HepG2 (cell line): ENCODE measurements around the gene LTB4R. TPM values are rescaled to one million over a fixed set of nuclear protein-coding genes. Genes with fewer than 3 reads are reported as not detected.

Source experiments
- ATM ChIP-seq: fragments of 450-650 bp; IDR thresholded peaks from 2 replicates; pipeline ENCODE4 v1.7.1; 2017; ENCODE audit warnings: mild to moderate bottlenecking, borderline replicate concordance
- CHD4 ChIP-seq: fragments of 200-600 bp; sonication (generic); IDR thresholded peaks from 2 replicates; pipeline ENCODE4 v1.7.0; 2017; ENCODE audit warnings: mild to moderate bottlenecking, low read length, borderline replicate concordance
- CREM ChIP-seq, 2 experiments: sonication (generic) in 1 of 2; formaldehyde crosslinking in 1 of 2; IDR thresholded peaks; 2 replicates each; pipeline versions ENCODE4 v1.4.0 to v1.6.1; 2016 to 2020; ENCODE audit warnings: antibody characterized with exemption in 1 of 2, mild to moderate bottlenecking in 1 of 2, missing genetic modification reagents in 1 of 2
- ESRRA ChIP-seq: sonication (generic); formaldehyde crosslinking; IDR thresholded peaks from 2 replicates; pipeline ENCODE4 v1.5.1; 2020; ENCODE audit warnings: mild to moderate bottlenecking, low read depth, missing genetic modification reagents
- HMG20A ChIP-seq: IDR thresholded peaks from 2 replicates; pipeline ENCODE4 v1.6.1; 2016; ENCODE audit warnings: borderline replicate concordance
- NFYB ChIP-seq: sonication (generic); formaldehyde crosslinking; IDR thresholded peaks from 2 replicates; pipeline ENCODE4 v1.4.0; 2020; ENCODE audit warnings: missing genetic modification reagents
- SP5 ChIP-seq: IDR thresholded peaks from 2 replicates; pipeline ENCODE4 v1.6.1; 2016; ENCODE audit warnings: low read depth, borderline replicate concordance
- ZNF441 ChIP-seq: sonication (generic); formaldehyde crosslinking; IDR thresholded peaks from 2 replicates; pipeline ENCODE4 v1.7.0; 2021; ENCODE audit warnings: missing genetic modification reagents, borderline replicate concordance
- ZNF451 ChIP-seq: sonication (generic); formaldehyde crosslinking; IDR thresholded peaks from 2 replicates; pipeline ENCODE4 v1.5.0; 2020; ENCODE audit warnings: mild to moderate bottlenecking, missing genetic modification reagents
- ZNF547 ChIP-seq: sonication (generic); formaldehyde crosslinking; IDR thresholded peaks from 2 replicates; pipeline ENCODE4 v1.5.1; 2020; ENCODE audit warnings: mild to moderate bottlenecking, missing genetic modification reagents
- ZNF598 ChIP-seq: sonication (generic); formaldehyde crosslinking; IDR thresholded peaks from 2 replicates; pipeline ENCODE4 v1.5.1; 2020; ENCODE audit warnings: mild to moderate bottlenecking, missing genetic modification reagents, borderline replicate concordance
- ZNF720 ChIP-seq: sonication (generic); formaldehyde crosslinking; IDR thresholded peaks from 2 replicates; pipeline ENCODE4 v1.4.0; 2020; ENCODE audit warnings: missing genetic modification reagents
- ZSCAN22 ChIP-seq: sonication (generic); formaldehyde crosslinking; IDR thresholded peaks from 2 replicates; pipeline ENCODE4 v1.4.0; 2020; ENCODE audit warnings: mild to moderate bottlenecking, missing genetic modification reagents
- polyA plus RNA-seq, 8 experiments: library from polyadenylated mRNA; depleted of rRNA in 3 of 8; stranded (reverse) in 7 of 8; unstranded in 1 of 8; fragments of >200 nt; fragmentation: Illumina TruSeq in 4 of 8; extraction: Trizol in 4 of 8; gene quantifications; 2 replicates each; pipeline versions ENCODE4 v1.2.1 to v1.2.3, GENCODE V29; 2011 to 2016; ENCODE audit warnings: low read depth in 4 of 8, missing spikeins in 1 of 8, mixed read lengths in 1 of 8; ENCODE audit not compliant: insufficient read depth in 1 of 8
- total RNA-seq, 5 experiments: library from RNA; depleted of rRNA; stranded (reverse); fragments of >200 nt; fragmentation: Illumina TruSeq; extraction: Trizol; gene quantifications; 2 replicates each; pipeline ENCODE4 v1.2.3, GENCODE V29; 2016; ENCODE audit warnings: low read depth in 1 of 5
- TF ChIP-seq, protein P1 (sequence below): sonication (generic); formaldehyde crosslinking; IDR thresholded peaks from 2 replicates; pipeline ENCODE4 v1.4.0; 2020; ENCODE audit warnings: missing genetic modification reagents, borderline replicate concordance
- TF ChIP-seq, protein P2 (sequence below): sonication (generic); formaldehyde crosslinking; IDR thresholded peaks from 2 replicates; pipeline ENCODE4 v1.5.0; 2020; ENCODE audit warnings: mild to moderate bottlenecking, missing genetic modification reagents, moderate library complexity
- TF ChIP-seq, protein P3 (sequence below): sonication (generic); formaldehyde crosslinking; IDR thresholded peaks from 2 replicates; pipeline ENCODE4 v1.8.1; 2023; ENCODE audit warnings: missing genetic modification reagents, mild to moderate bottlenecking, borderline replicate concordance
- TF ChIP-seq, protein P4 (sequence below): sonication (generic); formaldehyde crosslinking; IDR thresholded peaks from 2 replicates; pipeline ENCODE4 v1.9.0; 2021; ENCODE audit warnings: missing genetic modification reagents, mild to moderate bottlenecking, borderline replicate concordance
- TF ChIP-seq, protein P5 (sequence below): sonication (generic); formaldehyde crosslinking; IDR thresholded peaks from 2 replicates; pipeline ENCODE4 v1.4.0; 2020; ENCODE audit warnings: mild to moderate bottlenecking, low read depth, missing genetic modification reagents

Gene LTB4R
- total and polyA plus RNA-seq, 2 of the 13 experiments (the other 11 are each of a cell fraction or from before 2014, with no cell fraction given) = 3.2 to 8.2 TPM

DNA sequence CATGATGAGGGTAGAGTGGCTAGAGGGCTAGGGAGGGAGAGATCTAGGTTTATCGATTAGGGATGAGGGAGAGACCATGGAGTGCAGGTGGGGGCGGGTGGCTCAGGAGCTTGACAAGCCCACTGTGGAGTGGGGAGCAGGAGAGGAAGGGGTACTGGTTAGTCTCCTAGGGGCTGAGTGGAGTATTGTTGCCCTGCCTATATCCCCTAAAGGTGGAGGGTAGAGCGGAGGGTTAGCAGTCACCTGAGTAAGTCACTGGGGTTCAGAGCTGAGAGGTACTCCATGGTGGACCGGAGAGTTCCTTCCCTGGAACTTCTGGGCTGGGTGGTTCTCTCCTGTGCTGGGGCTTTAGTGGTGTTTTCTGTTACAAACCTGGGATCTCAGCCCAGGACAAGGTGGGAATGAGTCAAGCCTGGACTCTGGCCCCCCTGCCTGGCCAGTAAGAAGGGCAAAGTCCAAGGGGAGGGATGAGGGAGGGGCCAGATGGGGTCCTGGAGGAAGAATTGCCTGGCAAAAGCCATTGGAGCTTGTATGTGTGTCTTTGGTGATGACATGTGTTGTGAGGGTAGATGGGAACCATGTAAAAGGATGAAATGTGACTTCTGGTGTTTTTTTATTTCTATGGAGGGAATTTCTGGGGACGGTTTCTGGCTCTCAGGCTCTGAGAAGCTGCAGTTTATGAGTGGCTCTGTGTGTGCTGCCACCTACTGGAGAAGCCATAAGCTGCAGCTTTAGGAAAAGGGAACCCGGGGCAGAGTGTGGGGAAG is 3.5 kb upstream of the LTB4R start, which contains the start of gene CIDEB (continued):
- TF ChIP-seq SP5 (CRISPR knock-in tag) = peak; percentile 93
- TF ChIP-seq, protein P1, sequence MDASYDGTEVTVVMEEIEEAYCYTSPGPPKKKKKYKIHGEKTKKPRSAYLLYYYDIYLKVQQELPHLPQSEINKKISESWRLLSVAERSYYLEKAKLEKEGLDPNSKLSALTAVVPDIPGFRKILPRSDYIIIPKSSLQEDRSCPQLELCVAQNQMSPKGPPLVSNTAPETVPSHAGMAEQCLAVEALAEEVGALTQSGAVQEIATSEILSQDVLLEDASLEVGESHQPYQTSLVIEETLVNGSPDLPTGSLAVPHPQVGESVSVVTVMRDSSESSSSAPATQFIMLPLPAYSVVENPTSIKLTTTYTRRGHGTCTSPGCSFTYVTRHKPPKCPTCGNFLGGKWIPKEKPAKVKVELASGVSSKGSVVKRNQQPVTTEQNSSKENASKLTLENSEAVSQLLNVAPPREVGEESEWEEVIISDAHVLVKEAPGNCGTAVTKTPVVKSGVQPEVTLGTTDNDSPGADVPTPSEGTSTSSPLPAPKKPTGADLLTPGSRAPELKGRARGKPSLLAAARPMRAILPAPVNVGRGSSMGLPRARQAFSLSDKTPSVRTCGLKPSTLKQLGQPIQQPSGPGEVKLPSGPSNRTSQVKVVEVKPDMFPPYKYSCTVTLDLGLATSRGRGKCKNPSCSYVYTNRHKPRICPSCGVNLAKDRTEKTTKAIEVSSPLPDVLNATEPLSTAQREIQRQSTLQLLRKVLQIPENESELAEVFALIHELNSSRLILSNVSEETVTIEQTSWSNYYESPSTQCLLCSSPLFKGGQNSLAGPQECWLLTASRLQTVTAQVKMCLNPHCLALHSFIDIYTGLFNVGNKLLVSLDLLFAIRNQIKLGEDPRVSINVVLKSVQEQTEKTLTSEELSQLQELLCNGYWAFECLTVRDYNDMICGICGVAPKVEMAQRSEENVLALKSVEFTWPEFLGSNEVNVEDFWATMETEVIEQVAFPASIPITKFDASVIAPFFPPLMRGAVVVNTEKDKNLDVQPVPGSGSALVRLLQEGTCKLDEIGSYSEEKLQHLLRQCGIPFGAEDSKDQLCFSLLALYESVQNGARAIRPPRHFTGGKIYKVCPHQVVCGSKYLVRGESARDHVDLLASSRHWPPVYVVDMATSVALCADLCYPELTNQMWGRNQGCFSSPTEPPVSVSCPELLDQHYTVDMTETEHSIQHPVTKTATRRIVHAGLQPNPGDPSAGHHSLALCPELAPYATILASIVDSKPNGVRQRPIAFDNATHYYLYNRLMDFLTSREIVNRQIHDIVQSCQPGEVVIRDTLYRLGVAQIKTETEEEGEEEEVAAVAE (CRISPR knock-in tag) = 0 out of 2 replicates have a peak, but pooled peaks have one; percentile 48
- TF ChIP-seq NFYB (CRISPR knock-in tag) = peak; percentile 43; the same call in 1 of the 2 replicates
- TF ChIP-seq CREM (IDR thresholded peaks at IDR 0.05) = peak; percentile 87
- no peak for TF ChIP-seq CREM (CRISPR knock-in tag; IDR thresholded peaks at IDR 0.05)
- TF ChIP-seq, protein P2, sequence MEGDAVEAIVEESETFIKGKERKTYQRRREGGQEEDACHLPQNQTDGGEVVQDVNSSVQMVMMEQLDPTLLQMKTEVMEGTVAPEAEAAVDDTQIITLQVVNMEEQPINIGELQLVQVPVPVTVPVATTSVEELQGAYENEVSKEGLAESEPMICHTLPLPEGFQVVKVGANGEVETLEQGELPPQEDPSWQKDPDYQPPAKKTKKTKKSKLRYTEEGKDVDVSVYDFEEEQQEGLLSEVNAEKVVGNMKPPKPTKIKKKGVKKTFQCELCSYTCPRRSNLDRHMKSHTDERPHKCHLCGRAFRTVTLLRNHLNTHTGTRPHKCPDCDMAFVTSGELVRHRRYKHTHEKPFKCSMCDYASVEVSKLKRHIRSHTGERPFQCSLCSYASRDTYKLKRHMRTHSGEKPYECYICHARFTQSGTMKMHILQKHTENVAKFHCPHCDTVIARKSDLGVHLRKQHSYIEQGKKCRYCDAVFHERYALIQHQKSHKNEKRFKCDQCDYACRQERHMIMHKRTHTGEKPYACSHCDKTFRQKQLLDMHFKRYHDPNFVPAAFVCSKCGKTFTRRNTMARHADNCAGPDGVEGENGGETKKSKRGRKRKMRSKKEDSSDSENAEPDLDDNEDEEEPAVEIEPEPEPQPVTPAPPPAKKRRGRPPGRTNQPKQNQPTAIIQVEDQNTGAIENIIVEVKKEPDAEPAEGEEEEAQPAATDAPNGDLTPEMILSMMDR (CRISPR knock-in tag) = peak; percentile 99
- TF ChIP-seq, protein P3, sequence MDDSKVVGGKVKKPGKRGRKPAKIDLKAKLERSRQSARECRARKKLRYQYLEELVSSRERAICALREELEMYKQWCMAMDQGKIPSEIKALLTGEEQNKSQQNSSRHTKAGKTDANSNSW = no peak
- peak; percentile 52; the same call in 1 of the 2 replicates for TF ChIP-seq ZSCAN22 (CRISPR knock-in tag)
- TF ChIP-seq CHD4 = peak; percentile 90; the same call in 1 of the 2 replicates
- peak; percentile 96 for TF ChIP-seq ESRRA (CRISPR knock-in tag)
- peak; percentile 94 for TF ChIP-seq ZNF451 (CRISPR knock-in tag)
- TF ChIP-seq ZNF598 (CRISPR knock-in tag) = peak; percentile 1; the same call in 1 of the 2 replicates
- TF ChIP-seq, protein P4, sequence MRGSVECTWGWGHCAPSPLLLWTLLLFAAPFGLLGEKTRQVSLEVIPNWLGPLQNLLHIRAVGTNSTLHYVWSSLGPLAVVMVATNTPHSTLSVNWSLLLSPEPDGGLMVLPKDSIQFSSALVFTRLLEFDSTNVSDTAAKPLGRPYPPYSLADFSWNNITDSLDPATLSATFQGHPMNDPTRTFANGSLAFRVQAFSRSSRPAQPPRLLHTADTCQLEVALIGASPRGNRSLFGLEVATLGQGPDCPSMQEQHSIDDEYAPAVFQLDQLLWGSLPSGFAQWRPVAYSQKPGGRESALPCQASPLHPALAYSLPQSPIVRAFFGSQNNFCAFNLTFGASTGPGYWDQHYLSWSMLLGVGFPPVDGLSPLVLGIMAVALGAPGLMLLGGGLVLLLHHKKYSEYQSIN (CRISPR knock-in tag) = no peak
- TF ChIP-seq ATM = no peak; the same call in 1 of the 2 replicates
- TF ChIP-seq, protein P5, sequence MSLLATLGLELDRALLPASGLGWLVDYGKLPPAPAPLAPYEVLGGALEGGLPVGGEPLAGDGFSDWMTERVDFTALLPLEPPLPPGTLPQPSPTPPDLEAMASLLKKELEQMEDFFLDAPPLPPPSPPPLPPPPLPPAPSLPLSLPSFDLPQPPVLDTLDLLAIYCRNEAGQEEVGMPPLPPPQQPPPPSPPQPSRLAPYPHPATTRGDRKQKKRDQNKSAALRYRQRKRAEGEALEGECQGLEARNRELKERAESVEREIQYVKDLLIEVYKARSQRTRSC (CRISPR knock-in tag) = peak; percentile 63
- TF ChIP-seq ZNF720 (CRISPR knock-in tag) = no peak; the same call in 1 of the 2 replicates
- peak; percentile 38 for TF ChIP-seq ZNF547
- TF ChIP-seq ZNF441 (CRISPR knock-in tag) = no peak; the same call in 1 of the 2 replicates
- TF ChIP-seq HMG20A (CRISPR knock-in tag) = peak; percentile 78; the same call in 1 of the 2 replicates
